Endothelial cell of umbilical vein (primary cell): ENCODE measurements around the gene UPF2. TPM values are rescaled to one million over a fixed set of nuclear protein-coding genes. Genes with fewer than 3 reads are reported as not detected.

ENCODE experiments used
- BruUV-seq: library from RNA; stranded (reverse); fragments of 400-500 nt; replicated peaks from 2 replicates; lab custom pipeline; 2021; lab: Mats Ljungman, UMichigan
- CTCF ChIA-PET: fragments of 300-600, 350-600 bp; sonication (Branson Sonifier 250); formaldehyde crosslinking; loops from one replicate; lab custom pipeline; 2021; ENCODE audit warnings: antibody characterized with exemption, inconsistent platforms; lab: Charles Lee
- POLR2A ChIA-PET: fragments of 300-600, 350-600 bp; sonication (Branson Sonifier 250); formaldehyde crosslinking; loops from one replicate; lab custom pipeline; 2021; ENCODE audit warnings: antibody characterized with exemption, inconsistent platforms; lab: Charles Lee
- DNase-seq: peaks from one replicate; pipeline ENCODE4 v3.0.0-alpha.2; 2011; ENCODE audit warnings: low read depth, low spot score
- FAIRE-seq: peaks from 2 replicates; lab custom pipeline; 2011; peaks lifted over from hg19 to GRCh38; lab: Jason Lieb, UNC
- H2AFZ ChIP-seq: 2 replicates; pipeline ENCODE4 v1.6.0; 2012; ENCODE audit warnings: low read depth, low read length, control low read depth, inconsistent platforms
- H3K27ac ChIP-seq: 2 replicates; pipeline ENCODE4 v1.5.1; 2011; ENCODE audit warnings: low read depth, mild to moderate bottlenecking, control low read depth, low read length, moderate library complexity; ENCODE audit not compliant: insufficient read depth
- H3K27me3 ChIP-seq, 2 experiments: 2 replicates each; pipeline versions ENCODE4 v1.6.0 to v1.6.1; 2011; ENCODE audit warnings: low read length in 2 of 2, mixed read lengths in 1 of 2; ENCODE audit not compliant: control insufficient read depth in 2 of 2, insufficient read depth in 2 of 2
- H3K36me3 ChIP-seq, 2 experiments: 2 replicates in 1 of 2; 3 replicates in 1 of 2; pipeline ENCODE4 v1.5.1; 2011; ENCODE audit warnings: low read length in 2 of 2, mild to moderate bottlenecking in 1 of 2, moderate library complexity in 1 of 2; ENCODE audit not compliant: control insufficient read depth in 2 of 2, insufficient read depth in 2 of 2; ENCODE audit errors: extremely low read depth in 1 of 2
- H3K4me1 ChIP-seq: 3 replicates; pipeline ENCODE4 v1.5.1; 2011; ENCODE audit warnings: mild to moderate bottlenecking, low read length; ENCODE audit not compliant: control insufficient read depth, insufficient read depth; ENCODE audit errors: extremely low read depth
- H3K4me2 ChIP-seq: 2 replicates; pipeline ENCODE4 v1.6.1; 2011; ENCODE audit warnings: low read length, control low read depth, mixed read lengths; ENCODE audit not compliant: insufficient read depth
- H3K4me3 ChIP-seq, 3 experiments: fragments of 200-600 bp in 1 of 3; sonication (generic), shearing (Covaris generic) in 1 of 3; replicated peaks in 1 of 3; 2 replicates each; pipeline ENCODE4 v1.5.1; 2011 to 2016; ENCODE audit warnings: control low read depth in 3 of 3, low read length in 3 of 3, mild to moderate bottlenecking in 2 of 3, inconsistent platforms in 1 of 3, low read depth in 1 of 3, moderate library complexity in 1 of 3; ENCODE audit not compliant: insufficient read depth in 1 of 3
- H3K79me2 ChIP-seq: 2 replicates; pipeline ENCODE4 v1.6.0; 2012; ENCODE audit warnings: low read length, inconsistent platforms; ENCODE audit not compliant: control insufficient read depth, insufficient read depth
- H3K9ac ChIP-seq: replicated peaks from 2 replicates; pipeline ENCODE3; 2011; ENCODE audit warnings: low read length, control low read depth; ENCODE audit not compliant: insufficient read depth; ENCODE audit errors: extremely low read depth
- H3K9me1 ChIP-seq: replicated peaks from 3 replicates; pipeline ENCODE4 v1.6.0; 2011; ENCODE audit warnings: mild to moderate bottlenecking, low read length; ENCODE audit not compliant: control insufficient read depth, insufficient read depth; ENCODE audit errors: extremely low read depth
- H3K9me3 ChIP-seq: replicated peaks from 2 replicates; pipeline ENCODE4 v1.5.1; 2012; ENCODE audit warnings: low read length, inconsistent platforms; ENCODE audit not compliant: control insufficient read depth, insufficient read depth
- H4K20me1 ChIP-seq: replicated peaks from 2 replicates; pipeline ENCODE3; 2011; ENCODE audit warnings: mild to moderate bottlenecking, low read length; ENCODE audit not compliant: control insufficient read depth, insufficient read depth; ENCODE audit errors: extremely low read depth
- EZH2 ChIP-seq: IDR thresholded peaks from 2 replicates; pipeline ENCODE4 v1.6.1; 2012; ENCODE audit warnings: borderline replicate concordance, low read depth, mild to moderate bottlenecking, moderate library complexity, low read length, inconsistent platforms; ENCODE audit not compliant: severe bottlenecking
- FOS ChIP-seq: IDR thresholded peaks from 2 replicates; pipeline ENCODE4 v1.6.1; 2011; ENCODE audit warnings: mild to moderate bottlenecking, low read length, moderate library complexity, borderline replicate concordance; ENCODE audit not compliant: insufficient read depth
- GATA2 ChIP-seq: IDR thresholded peaks from 2 replicates; pipeline ENCODE4 v1.7.0; 2011; ENCODE audit warnings: low read depth, mild to moderate bottlenecking, moderate library complexity, mixed read lengths, low read length; ENCODE audit not compliant: insufficient read length, insufficient read depth
- JUN ChIP-seq: IDR thresholded peaks from 2 replicates; pipeline ENCODE4 v1.6.1; 2011; ENCODE audit warnings: borderline replicate concordance, low read depth; ENCODE audit not compliant: insufficient read length, insufficient read depth
- MYC ChIP-seq: IDR thresholded peaks from one replicate; pipeline ENCODE4 v1.6.1; 2011; ENCODE audit warnings: mild to moderate bottlenecking, low read depth, low read length
- POLR2A ChIP-seq: IDR thresholded peaks from 2 replicates; pipeline ENCODE4 v1.6.1; 2012; ENCODE audit warnings: low read depth, mild to moderate bottlenecking, control low read depth, low read length
- POLR2AphosphoS5 ChIP-seq: IDR thresholded peaks from 2 replicates; pipeline ENCODE4 v1.6.1; 2012; ENCODE audit warnings: low read depth, mild to moderate bottlenecking, control low read depth, low read length, moderate library complexity; ENCODE audit not compliant: insufficient read depth
- dilution Hi-C: fragments of 300-500 bp; cut with MboI; formaldehyde crosslinking; loops from one replicate; pipeline ENCODE4 v1.15.0; 2019; ENCODE audit warnings: low sequenced_read_pairs; ENCODE audit not compliant: extremely low pct_ligation_motif_present
- intact Hi-C: fragments of 100-400 bp; cut with micrococcal nuclease; formaldehyde crosslinking; loops from one replicate; pipeline ENCODE4 v1.10.0; 2022
- polyA plus RNA-seq, 4 experiments: library from polyadenylated mRNA; depleted of rRNA in 3 of 4; stranded (reverse) in 3 of 4; unstranded in 1 of 4; fragments of >200 nt; gene quantifications; 2 replicates each; pipeline versions ENCODE4 v1.2.1 to v1.2.3, GENCODE V29; 2011 to 2012; ENCODE audit warnings: missing spikeins in 1 of 4
- total RNA-seq: library from RNA; stranded (reverse); gene quantifications from 2 replicates; pipeline ENCODE4 v1.2.3, GENCODE V29; 2021
- TF ChIP-seq, protein P1 (sequence below): IDR thresholded peaks from 2 replicates; pipeline ENCODE4 v1.6.1; 2011; ENCODE audit not compliant: insufficient read depth, insufficient read length
- TF ChIP-seq, protein P2 (sequence below), 2 donors: IDR thresholded peaks; 1 replicate in 1 of 2; 2 replicates in 1 of 2; pipeline ENCODE4 v1.5.1; 2011; ENCODE audit warnings: low read length in 2 of 2, mild to moderate bottlenecking in 2 of 2, moderate library complexity in 2 of 2, control low read depth in 1 of 2, inconsistent platforms in 1 of 2, low read depth in 1 of 2; ENCODE audit not compliant: insufficient read depth in 1 of 2; ENCODE audit errors: extremely low read depth in 1 of 2

The UPF2 gene
- total and polyA plus RNA-seq, 2 donors (not counting 3 experiments of a cell fraction or from before 2014, with no cell fraction given): 4.8 to 27.7 TPM

DNA sequence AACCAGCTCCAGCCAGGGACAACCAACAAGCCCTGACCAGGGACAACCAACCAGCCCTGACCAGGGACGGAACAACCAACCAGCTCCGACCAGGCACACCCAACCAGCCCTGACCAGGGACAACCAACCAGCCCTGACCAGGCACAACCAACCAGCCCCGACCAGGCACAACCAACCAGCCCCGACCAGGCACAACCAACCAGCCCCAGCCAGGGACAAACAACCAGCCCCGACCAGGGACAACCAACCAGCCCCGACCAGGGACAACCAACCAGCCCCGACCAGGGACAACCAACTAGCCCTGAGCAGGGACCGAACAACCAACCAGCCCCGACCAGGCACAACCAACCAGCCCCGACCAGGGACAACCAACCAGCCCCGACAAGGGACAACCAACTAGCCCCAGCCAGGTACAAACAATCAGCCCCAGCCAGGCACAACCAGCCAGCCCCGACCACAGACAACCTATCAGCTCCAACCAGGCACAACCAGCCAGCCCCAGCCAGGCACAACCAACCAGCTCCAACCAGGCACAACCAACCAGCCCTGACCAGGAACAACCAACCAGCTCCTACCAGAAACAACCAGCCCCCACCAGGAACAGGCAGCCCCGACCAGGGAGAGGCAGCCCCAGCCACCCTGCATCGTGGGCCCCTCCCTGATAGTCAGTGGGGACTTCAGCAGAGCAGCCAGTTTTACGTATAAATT is 163.1 kb downstream of the UPF2 start:
- Histone ChIP-seq H3K9me3 (no peaks in the 10 kb centered on the region), H3K36me3 (no peaks in the 10 kb centered on the region), H3K9ac (no peak overlapping the region), H2AFZ (no peak overlapping the region), H3K27me3 (no peaks in the 10 kb centered on the region), H3K4me1 (peaks cover 10% of the 10 kb centered on the region), H3K27ac (no peak overlapping the region), H4K20me1 (no peaks in the 10 kb centered on the region), H3K4me2 (no peak overlapping the region), H3K79me2 (no peaks in the 10 kb centered on the region), H3K9me1 (no peaks in the 10 kb centered on the region), H3K4me3 (no peak overlapping the region)
- intact Hi-C loops: no loop called here
- no peak for DNase-seq
- POLR2A ChIA-PET: interaction anchor here (0.5 kb wide), 1 partner anchor 84 kb away, joined by 3 read pairs; no protein-coding TSS in a partner anchor
- BruUV-seq: no TSS peak
- CTCF ChIA-PET: no interaction called here
- TF ChIP-seq GATA2 (no peak), FOS (no peak), MYC (no peak), EZH2 (no peak)
- TF ChIP-seq, protein P1, sequence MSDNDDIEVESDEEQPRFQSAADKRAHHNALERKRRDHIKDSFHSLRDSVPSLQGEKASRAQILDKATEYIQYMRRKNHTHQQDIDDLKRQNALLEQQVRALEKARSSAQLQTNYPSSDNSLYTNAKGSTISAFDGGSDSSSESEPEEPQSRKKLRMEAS: no peak
- no peak for FAIRE-seq
- dilution Hi-C loops: no loop called here

DNA sequence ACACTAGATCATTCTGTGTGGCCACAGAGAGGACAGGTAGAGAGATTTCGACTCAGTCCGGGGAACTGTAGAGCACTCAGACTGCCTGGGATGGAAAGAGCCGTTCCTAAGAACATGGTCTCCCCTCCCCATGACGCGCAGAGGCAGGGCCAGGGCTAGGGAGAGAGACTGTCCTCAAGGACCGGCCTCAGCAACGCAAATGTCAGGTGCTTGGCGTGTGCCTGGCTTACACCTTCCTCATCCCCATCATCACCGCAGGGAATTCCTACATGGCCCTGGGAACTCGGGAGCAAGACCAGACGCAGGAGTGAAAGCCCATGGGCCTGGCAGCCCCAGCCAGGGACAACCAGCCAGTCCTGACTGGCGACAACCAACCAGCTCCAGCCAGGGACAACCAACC is 163.8 kb downstream of the UPF2 start:
- Histone ChIP-seq H3K4me2 (no peak overlapping the region), H3K9me3 (no peaks in the 10 kb centered on the region), H3K9ac (no peak overlapping the region), H3K27me3 (no peaks in the 10 kb centered on the region), H3K4me3 (no peak overlapping the region), H2AFZ (no peak overlapping the region), H3K9me1 (no peaks in the 10 kb centered on the region), H3K27ac (no peak overlapping the region), H3K79me2 (no peaks in the 10 kb centered on the region), H3K4me1 (peaks cover 12% of the 10 kb centered on the region), H3K36me3 (no peaks in the 10 kb centered on the region), H4K20me1 (no peaks in the 10 kb centered on the region)
- no peak for FAIRE-seq
- ChIA-PET CTCF (no interaction called here), POLR2A (no interaction called here)
- no peak for DNase-seq
- TF ChIP-seq GATA2 (no peak), POLR2AphosphoS5 (no peak), EZH2 (no peak), JUN (no peak), POLR2A (no peak), MYC (no peak), FOS (no peak)
- TF ChIP-seq, protein P2, sequence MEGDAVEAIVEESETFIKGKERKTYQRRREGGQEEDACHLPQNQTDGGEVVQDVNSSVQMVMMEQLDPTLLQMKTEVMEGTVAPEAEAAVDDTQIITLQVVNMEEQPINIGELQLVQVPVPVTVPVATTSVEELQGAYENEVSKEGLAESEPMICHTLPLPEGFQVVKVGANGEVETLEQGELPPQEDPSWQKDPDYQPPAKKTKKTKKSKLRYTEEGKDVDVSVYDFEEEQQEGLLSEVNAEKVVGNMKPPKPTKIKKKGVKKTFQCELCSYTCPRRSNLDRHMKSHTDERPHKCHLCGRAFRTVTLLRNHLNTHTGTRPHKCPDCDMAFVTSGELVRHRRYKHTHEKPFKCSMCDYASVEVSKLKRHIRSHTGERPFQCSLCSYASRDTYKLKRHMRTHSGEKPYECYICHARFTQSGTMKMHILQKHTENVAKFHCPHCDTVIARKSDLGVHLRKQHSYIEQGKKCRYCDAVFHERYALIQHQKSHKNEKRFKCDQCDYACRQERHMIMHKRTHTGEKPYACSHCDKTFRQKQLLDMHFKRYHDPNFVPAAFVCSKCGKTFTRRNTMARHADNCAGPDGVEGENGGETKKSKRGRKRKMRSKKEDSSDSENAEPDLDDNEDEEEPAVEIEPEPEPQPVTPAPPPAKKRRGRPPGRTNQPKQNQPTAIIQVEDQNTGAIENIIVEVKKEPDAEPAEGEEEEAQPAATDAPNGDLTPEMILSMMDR (IDR thresholded peaks at IDR 0.05; ENCODE audit: extremely low read depth in 1 of 2, insufficient read depth in 1 of 2, low read depth in 1 of 2, low read length in 2 of 2): no peak
- BruUV-seq: no TSS peak
- dilution Hi-C loops (no loop called here), intact Hi-C loops (no loop called here)
